ENCODE data around the gene ANKS1B. TPM values are rescaled to one million over a fixed set of nuclear protein-coding genes. Genes with fewer than 3 reads are reported as not detected.

The ANKS1B gene
- total RNA-seq, 4 donors from 2014 or later, result 14.0 to 38.4 (median 28.6) TPM

GRCh38 chr12:99282086-99282485 lies 702.6 kb downstream of the ANKS1B start:
- Histone ChIP-seq H3K27me3 (no peaks in the 10 kb centered on the region), H3K9me3 (no peaks in the 10 kb centered on the region), H3K36me3 (no peaks in the 10 kb centered on the region), H3K4me1 (no peaks in the 10 kb centered on the region), H3K27ac (no peak overlapping the region), H3K4me3 (no peak overlapping the region)
- no peak for DNase-seq (ENCODE audit: low spot score in 2 of 2)
- TF ChIP-seq POLR2A (IDR thresholded peaks at IDR 0.05) (no peak), EP300 (IDR thresholded peaks at IDR 0.05) (no peak)
- TF ChIP-seq, protein P1, sequence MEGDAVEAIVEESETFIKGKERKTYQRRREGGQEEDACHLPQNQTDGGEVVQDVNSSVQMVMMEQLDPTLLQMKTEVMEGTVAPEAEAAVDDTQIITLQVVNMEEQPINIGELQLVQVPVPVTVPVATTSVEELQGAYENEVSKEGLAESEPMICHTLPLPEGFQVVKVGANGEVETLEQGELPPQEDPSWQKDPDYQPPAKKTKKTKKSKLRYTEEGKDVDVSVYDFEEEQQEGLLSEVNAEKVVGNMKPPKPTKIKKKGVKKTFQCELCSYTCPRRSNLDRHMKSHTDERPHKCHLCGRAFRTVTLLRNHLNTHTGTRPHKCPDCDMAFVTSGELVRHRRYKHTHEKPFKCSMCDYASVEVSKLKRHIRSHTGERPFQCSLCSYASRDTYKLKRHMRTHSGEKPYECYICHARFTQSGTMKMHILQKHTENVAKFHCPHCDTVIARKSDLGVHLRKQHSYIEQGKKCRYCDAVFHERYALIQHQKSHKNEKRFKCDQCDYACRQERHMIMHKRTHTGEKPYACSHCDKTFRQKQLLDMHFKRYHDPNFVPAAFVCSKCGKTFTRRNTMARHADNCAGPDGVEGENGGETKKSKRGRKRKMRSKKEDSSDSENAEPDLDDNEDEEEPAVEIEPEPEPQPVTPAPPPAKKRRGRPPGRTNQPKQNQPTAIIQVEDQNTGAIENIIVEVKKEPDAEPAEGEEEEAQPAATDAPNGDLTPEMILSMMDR (IDR thresholded peaks at IDR 0.05), result no peak
- 90 to 100% methylated on average over 1 of the region's 1 CpG for WGBS, 2 donors

- WGBS, 2 donors, result 39 to 47% methylated on average over 2 of the region's 2 CpGs
- H3K4me1 ChIP-seq, result no peaks in the 10 kb centered on the region
- TF ChIP-seq EP300 (IDR thresholded peaks at IDR 0.05) (no peak), POLR2A (IDR thresholded peaks at IDR 0.05) (no peak)
- TF ChIP-seq, protein P1 (IDR thresholded peaks at IDR 0.05), result no peak
- H3K27ac ChIP-seq, result no peak overlapping the region
- H3K36me3 ChIP-seq, result no peaks in the 10 kb centered on the region
- H3K9me3 ChIP-seq, result no peaks in the 10 kb centered on the region
- H3K27me3 ChIP-seq, result no peaks in the 10 kb centered on the region
- DNase-seq (ENCODE audit: low spot score in 2 of 2), result no peak
- H3K4me3 ChIP-seq, result no peak overlapping the region
These were observed 703.5 kb downstream of the ANKS1B start for GRCh38 chr12:99281277-99281676.

- Histone ChIP-seq H3K27ac (no peak overlapping the region), H3K4me1 (no peaks in the 10 kb centered on the region), H3K36me3 (no peaks in the 10 kb centered on the region), H3K9me3 (peaks cover 0 to 4% (median 0%) of the 10 kb centered on the region in 4 donors), H3K27me3 (no peaks in the 10 kb centered on the region), H3K4me3 (no peak overlapping the region)
- DNase-seq (ENCODE audit: low spot score in 2 of 2), result no peak
- TF ChIP-seq, protein P1 (IDR thresholded peaks at IDR 0.05), result no peak
- no peak for TF ChIP-seq EP300 (IDR thresholded peaks at IDR 0.05)
- 70 to 74% methylated on average over 2 of the region's 2 CpGs for WGBS, 2 donors
These were observed 705.8 kb downstream of the ANKS1B start for GRCh38 chr12:99278899-99279298.

- no peak for DNase-seq (ENCODE audit: low spot score in 2 of 2)
- Histone ChIP-seq H3K4me3 (no peak overlapping the region), H3K4me1 (no peaks in the 10 kb centered on the region), H3K27ac (no peak overlapping the region), H3K9me3 (peaks cover 0 to 6% (median 0%) of the 10 kb centered on the region in 4 donors), H3K36me3 (no peaks in the 10 kb centered on the region), H3K27me3 (no peaks in the 10 kb centered on the region)
- TF ChIP-seq, protein P1 (IDR thresholded peaks at IDR 0.05), result no peak
- WGBS, 2 donors, result 89 to 93% methylated on average over 5 of the region's 5 CpGs
These were observed 707.0 kb downstream of the ANKS1B start for GRCh38 chr12:99277591-99278379.

DNA sequence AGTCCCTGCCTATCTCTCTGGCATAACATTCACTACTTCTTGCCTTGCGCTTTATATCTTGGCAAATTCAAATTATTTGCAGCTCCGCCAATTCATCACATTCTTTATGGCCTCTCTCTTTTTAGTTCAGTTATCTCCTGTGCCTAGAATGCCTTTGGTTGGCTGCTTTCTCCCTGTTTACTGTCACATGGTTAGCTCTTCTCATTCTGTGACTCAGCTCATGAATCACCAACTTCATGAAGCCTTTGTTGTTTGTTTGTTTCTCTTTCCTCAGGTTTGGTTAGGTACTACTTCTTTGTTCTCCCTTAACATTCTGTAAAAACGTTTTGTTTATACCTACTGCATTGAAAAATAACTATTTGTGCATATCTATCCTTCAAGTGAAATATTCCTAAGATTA lies 713.7 kb downstream of the ANKS1B start:
- Histone ChIP-seq H3K9me3 (peaks cover 0 to 6% (median 0%) of the 10 kb centered on the region in 4 donors), H3K4me1 (no peaks in the 10 kb centered on the region), H3K4me3 (no peak overlapping the region), H3K27ac (no peak overlapping the region), H3K27me3 (no peaks in the 10 kb centered on the region), H3K36me3 (no peaks in the 10 kb centered on the region)
- DNase-seq (ENCODE audit: low spot score in 2 of 2), result no peak
- WGBS, 2 donors, result 76% methylated on average over 3 of the region's 3 CpGs
- TF ChIP-seq, protein P1 (IDR thresholded peaks at IDR 0.05), result no peak
- TF ChIP-seq EP300 (IDR thresholded peaks at IDR 0.05) (no peak), POLR2A (IDR thresholded peaks at IDR 0.05) (no peak)
